Measurements from ENCODE around the gene SYT15.
"Not testable (repeated sequence)": the region's sequence is repeated elsewhere in the genome, so short reads cannot be mapped to it uniquely, and the experiment has no call there.

The SYT15 gene

DNA sequence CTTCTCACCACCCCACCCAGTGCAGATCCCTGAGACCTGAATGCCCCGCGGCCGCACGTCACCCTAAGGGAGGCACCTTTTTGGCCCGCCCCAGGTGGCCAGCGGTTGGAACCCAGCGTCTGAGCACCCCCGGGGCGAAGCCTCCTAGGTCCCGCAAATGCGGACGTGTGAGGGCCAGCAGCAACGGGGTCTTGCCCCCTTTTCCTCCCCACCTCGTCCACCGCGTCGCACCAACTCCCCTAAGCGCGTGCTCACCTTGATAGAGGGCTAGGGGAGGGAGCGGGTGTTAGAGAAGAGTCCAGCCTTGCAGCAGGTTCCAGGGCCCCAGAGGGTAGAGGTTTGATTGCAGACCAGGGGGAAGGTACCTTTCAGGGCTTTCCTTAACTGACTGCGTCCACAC, 450 bp downstream of the SYT15 start:
- DNase-seq; H3K4me3 ChIP-seq (ENCODE audit: low read depth, low read length); H3K36me3 ChIP-seq (replicated peaks); H3K27me3 ChIP-seq (replicated peaks); H3K27ac ChIP-seq; in situ Hi-C loops (cut with HindIII; ENCODE audit: low pct_ligation_motif_present, low sequenced_read_pairs): not testable (repeated sequence)

DNA sequence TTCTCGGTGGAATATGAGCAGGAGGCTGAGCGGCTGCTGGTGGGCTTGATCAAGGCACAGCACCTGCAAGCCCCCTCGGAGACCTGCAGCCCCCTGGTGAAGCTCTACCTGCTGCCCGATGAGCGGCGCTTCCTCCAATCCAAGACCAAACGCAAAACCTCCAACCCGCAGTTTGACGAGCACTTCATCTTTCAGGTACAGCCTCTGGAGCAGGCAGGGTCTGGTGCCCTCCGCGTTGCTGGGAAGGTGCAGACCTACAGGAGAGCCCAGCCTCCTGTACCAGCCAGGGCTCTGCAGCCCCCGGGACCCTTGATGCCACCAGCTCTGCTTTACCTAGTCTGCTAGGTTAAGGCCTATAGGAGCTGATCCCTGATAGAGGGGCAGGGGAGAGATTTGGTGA, 3.1 kb downstream of the SYT15 start:
- H3K27me3 ChIP-seq (replicated peaks); H3K27ac ChIP-seq; DNase-seq; in situ Hi-C loops (cut with HindIII; ENCODE audit: low pct_ligation_motif_present, low sequenced_read_pairs); H3K4me3 ChIP-seq (ENCODE audit: low read depth, low read length); H3K36me3 ChIP-seq (replicated peaks): not testable (repeated sequence)

DNA sequence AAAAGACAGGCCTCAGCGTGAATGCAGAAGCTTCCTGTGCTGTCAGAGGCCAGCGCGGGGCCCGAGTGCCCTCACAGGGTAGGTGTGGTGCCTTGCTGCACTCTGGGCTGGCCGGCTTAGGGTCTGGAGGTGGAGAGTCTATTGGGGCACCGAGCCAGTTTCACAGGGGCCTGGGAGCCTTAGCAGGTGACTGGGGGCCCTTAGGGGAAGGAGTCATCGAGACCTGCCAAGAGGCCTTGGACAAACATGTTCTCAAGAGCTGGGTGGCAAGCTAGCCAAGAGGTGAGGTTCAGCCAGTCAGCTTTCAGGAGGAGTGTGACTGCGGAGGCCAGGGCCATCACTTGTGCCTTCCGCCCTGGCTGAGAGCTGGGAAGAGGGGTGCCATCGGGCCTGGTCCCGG, 3.6 kb downstream of the SYT15 start:
- DNase-seq; H3K36me3 ChIP-seq (replicated peaks); H3K27ac ChIP-seq; H3K4me3 ChIP-seq (ENCODE audit: low read depth, low read length); H3K27me3 ChIP-seq (replicated peaks); in situ Hi-C loops (cut with HindIII; ENCODE audit: low pct_ligation_motif_present, low sequenced_read_pairs): not testable (repeated sequence)

DNA sequence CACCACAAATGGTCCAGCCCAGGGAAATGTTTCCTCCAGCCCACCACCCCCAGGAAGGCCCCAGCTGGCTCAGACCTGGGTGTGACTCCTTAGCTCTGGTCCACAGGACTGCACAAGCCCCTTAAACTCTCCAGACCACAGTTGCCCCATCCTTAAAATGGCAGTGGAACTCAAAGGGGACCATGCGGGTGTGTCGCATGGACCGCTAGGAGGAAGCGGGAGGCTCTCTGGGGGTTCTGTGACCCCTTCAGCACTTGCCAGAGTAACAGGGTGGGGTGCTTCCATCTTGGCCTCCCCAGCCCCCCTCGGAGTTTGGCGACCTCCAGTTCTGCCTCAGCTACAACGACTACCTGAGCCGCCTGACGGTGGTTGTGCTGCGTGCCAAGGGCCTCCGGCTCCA, 5.3 kb downstream of the SYT15 start:
- H3K27me3 ChIP-seq (replicated peaks); H3K36me3 ChIP-seq (replicated peaks); H3K4me3 ChIP-seq (ENCODE audit: low read depth, low read length); in situ Hi-C loops (cut with HindIII; ENCODE audit: low pct_ligation_motif_present, low sequenced_read_pairs); DNase-seq; H3K27ac ChIP-seq: not testable (repeated sequence)

DNA sequence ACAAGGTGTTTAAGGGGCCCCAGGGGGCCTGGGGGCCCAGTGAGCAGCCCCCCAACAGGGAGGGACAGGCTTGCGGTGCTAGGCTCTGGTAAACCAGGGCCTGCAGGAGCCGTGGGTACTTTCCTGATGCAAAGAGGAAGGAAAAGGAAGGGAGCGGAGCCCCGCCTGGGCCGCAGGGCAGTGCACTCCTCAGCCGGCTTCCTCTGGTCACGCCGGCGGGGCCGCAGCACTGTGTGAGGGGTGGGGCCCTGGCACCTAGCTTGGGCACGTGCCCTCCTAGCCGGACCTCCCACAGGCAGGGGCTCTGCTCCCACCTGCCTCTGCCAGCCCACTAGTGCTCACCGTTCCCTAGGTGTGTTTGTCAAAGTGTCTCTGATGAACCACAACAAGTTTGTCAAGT, 6.3 kb downstream of the SYT15 start:
- H3K36me3 ChIP-seq (replicated peaks); H3K4me3 ChIP-seq (ENCODE audit: low read depth, low read length); DNase-seq; H3K27ac ChIP-seq; in situ Hi-C loops (cut with HindIII; ENCODE audit: low pct_ligation_motif_present, low sequenced_read_pairs); H3K27me3 ChIP-seq (replicated peaks): not testable (repeated sequence)

DNA sequence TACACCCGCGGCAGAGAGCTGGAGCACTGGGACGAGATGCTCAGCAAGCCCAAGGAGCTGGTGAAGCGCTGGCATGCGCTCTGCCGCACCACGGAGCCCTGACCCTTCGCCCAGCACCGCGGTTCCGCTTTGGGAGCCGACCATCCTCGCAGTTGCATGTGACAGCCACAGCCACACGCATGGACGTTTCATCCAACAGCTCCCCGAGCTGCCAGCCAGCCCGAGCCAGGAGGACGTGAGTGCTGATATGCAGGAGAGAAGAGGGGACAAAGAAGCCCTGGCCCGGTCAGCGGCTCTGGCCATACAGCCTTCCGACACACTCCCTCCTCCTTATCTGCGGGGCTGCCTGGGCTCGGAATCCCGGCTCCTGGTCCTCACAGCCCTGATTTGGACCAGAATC, 8.6 kb downstream of the SYT15 start:
- H3K4me3 ChIP-seq (ENCODE audit: low read depth, low read length); H3K27ac ChIP-seq; H3K36me3 ChIP-seq (replicated peaks); DNase-seq; in situ Hi-C loops (cut with HindIII; ENCODE audit: low pct_ligation_motif_present, low sequenced_read_pairs); H3K27me3 ChIP-seq (replicated peaks): not testable (repeated sequence)

DNA sequence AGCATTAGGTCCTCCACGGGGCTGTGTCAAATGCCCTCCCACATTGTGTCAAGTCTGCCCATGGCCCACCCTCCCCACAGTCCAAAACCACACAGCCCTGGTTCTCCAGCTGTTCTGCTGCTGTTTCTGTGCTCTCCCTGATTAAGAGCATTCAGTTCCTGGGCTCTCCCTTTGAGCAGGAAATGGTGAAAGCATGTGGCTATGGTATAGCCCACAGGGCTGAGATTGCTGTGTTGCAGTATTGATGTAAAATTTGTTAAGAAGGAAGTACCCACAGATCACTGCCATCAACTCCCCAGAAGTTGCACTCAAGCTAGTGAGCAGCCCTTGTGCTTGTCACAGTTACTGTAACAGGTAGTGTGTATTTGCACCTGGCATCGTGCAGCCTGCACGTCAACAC, 9.3 kb downstream of the SYT15 start:
- H3K27ac ChIP-seq; in situ Hi-C loops (cut with HindIII; ENCODE audit: low pct_ligation_motif_present, low sequenced_read_pairs): not testable (repeated sequence)

DNA sequence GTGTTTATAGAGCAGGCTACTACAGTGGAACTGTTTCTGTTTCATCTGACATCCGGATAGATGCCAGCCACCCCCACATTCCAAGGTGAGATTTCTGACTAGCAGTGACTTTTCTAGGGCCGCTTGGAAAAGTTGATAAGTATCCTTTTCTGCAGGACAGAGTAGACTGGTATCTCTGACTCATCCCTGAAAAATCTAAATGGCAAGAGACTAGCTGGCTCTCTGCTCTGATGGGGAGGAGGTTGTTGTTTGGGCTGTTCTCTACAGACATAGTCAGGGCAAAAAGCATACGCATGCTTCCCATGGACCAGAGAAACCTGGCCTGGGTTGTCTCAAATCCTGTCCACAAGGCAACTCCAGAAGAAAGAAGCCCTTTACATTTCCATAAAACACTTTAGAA, 10.7 kb downstream of the SYT15 start:
- H3K27ac ChIP-seq; H3K36me3 ChIP-seq (replicated peaks); H3K4me3 ChIP-seq (ENCODE audit: low read depth, low read length); in situ Hi-C loops (cut with HindIII; ENCODE audit: low pct_ligation_motif_present, low sequenced_read_pairs); H3K27me3 ChIP-seq (replicated peaks); DNase-seq: not testable (repeated sequence)

More for the DNA sequence above, 9.3 kb downstream of the SYT15 start:
- not testable (repeated sequence) for H3K36me3 ChIP-seq (replicated peaks); H3K4me3 ChIP-seq (ENCODE audit: low read depth, low read length); DNase-seq; H3K27me3 ChIP-seq (replicated peaks)

DNA sequence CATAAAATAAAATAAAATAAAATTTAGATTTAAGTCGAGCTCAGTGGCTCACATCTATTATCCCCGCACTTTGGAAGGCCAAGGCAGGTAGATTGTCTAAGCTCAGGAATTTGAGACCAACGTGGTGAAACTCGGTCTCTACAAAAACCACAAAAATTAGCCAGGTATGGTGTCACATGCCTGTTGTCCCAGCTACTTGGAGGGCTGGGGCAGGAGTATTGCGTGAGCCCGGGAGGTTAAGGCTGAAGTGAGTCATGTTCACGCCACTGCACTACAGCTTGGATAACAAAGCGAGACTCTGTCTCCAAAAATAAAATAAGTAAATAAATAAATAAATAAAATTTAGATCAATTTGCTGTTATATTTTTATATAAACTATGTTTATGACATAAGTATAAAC, 12.1 kb downstream of the SYT15 start:
- in situ Hi-C loops (cut with HindIII; ENCODE audit: low pct_ligation_motif_present, low sequenced_read_pairs); H3K4me3 ChIP-seq (ENCODE audit: low read depth, low read length); H3K27me3 ChIP-seq (replicated peaks); H3K27ac ChIP-seq; H3K36me3 ChIP-seq (replicated peaks); DNase-seq: not testable (repeated sequence)

DNA sequence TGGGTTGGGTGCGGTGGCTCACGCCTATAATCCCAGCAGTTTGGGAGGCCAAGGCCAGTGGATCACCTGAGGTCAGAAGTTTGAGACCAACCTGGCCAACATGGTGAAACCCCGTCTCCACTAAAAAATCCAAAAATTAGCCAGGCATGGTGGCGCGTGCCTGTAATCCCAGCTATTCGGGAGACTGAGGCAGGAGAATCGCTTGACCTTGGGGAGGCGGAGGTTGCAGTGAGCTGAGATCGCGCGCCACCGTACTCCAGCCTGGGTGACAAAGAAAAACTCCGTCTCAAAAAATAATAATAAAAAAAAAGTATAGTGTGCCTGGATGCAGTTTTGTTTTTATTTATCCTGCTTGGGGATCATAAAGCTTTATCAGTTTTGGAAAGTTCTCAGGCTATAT, 14.4 kb downstream of the SYT15 start:
- DNase-seq; H3K36me3 ChIP-seq (replicated peaks); H3K27me3 ChIP-seq (replicated peaks); H3K4me3 ChIP-seq (ENCODE audit: low read depth, low read length); H3K27ac ChIP-seq; in situ Hi-C loops (cut with HindIII; ENCODE audit: low pct_ligation_motif_present, low sequenced_read_pairs): not testable (repeated sequence)

DNA sequence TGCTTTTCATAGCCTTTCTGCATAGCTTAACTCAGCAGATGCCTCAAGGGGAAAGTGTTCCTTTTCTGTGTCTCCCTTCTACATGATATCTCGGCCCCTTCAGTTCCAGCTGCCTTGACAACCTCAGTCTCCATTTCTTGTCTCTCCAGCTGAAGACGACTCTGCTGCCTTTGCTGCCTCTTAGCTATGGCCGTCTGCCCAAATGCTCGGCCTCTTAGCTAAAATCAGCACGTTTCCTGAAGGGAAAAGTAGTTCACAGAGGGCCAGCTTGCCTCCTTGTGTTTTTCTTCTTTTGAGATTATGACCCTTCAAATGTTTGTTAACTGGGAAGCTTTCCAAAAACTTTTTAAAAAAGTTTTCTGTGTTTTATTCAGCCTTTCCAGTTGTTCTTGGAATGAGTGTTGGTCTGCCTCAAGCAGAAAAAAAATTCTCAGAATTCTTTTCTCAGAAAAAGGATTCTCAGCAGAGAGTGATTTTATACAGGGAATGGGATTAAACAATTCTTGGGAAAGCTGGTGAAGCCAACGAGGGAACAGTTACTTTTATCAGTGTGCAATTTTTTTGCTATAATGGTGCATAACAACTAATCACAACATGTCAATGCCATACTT, 15.6 kb downstream of the SYT15 start:
- H3K36me3 ChIP-seq (replicated peaks); H3K27ac ChIP-seq; H3K4me3 ChIP-seq (ENCODE audit: low read depth, low read length); in situ Hi-C loops (cut with HindIII; ENCODE audit: low pct_ligation_motif_present, low sequenced_read_pairs); DNase-seq; H3K27me3 ChIP-seq (replicated peaks): not testable (repeated sequence)

DNA sequence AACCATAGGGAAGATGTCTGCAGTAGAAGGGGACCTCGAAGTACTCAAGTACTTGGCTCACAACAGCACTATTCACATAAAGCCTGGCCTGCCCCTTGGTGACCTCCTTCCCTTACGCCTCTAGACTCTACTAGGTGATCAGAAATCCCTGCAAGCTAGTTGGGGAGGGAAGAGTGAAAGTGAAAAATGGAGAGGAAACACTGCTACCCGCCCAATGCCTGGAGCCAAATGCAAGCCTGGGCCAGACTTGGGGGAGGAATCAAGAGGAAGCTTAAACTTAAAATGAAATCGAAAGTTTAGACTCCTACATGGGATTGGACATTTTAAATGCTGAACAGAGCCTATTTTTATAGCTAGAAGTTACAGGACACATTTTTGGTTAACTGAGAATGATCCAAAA, 17.6 kb downstream of the SYT15 start:
- H3K27me3 ChIP-seq (replicated peaks); in situ Hi-C loops (cut with HindIII; ENCODE audit: low pct_ligation_motif_present, low sequenced_read_pairs); H3K27ac ChIP-seq; H3K4me3 ChIP-seq (ENCODE audit: low read depth, low read length); H3K36me3 ChIP-seq (replicated peaks); DNase-seq: not testable (repeated sequence)

DNA sequence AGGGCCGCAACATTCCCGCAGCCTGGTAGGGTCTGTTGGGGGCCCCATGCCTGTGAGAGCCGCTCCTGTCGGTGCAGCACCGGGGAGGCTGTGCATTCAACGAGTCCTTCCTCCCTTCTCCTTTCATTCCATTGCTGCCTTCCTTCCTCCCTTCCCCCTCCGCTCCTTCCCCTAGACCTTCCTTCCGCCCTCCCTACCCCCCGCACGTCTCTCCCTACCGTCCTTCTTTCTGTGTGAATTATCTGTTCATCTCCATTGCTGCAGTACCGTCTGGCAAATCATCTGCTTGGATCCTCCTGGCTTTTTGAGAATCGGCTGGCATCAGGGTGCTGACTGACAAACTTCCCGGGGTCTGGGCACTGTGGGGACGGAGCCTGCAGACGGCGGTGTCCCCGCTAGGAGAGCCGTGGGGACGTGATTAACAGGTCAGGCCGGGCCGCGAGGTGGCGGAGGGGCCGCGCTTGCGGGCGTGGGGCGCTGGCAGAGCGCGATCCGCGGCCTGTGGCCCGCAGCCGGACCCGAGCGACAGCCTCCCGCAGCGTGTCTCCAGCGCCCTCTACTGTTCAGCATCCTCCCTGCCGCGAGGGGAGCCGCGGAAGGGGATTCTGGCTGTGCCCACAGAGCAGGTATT, 18.8 kb downstream of the SYT15 start:
- peak; percentile 30 for DNase-seq

DNA sequence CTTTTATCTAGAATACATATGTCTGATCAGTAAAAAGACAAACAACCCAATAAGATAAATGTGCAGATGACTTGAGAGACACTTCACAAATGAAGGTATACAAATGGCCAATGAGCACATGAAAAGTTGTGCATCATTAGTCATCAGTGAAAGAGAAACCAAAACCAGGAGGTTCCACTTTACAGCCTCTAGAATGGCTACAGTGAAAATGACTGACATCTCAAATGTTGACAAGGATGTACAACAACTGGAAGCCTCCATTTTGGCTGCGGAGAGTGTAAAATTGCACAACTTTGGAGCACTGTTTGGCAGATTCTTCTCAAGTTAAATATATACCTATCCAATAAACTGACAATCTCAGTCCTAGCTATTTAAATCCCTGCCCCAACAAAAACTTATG, 21.6 kb downstream of the SYT15 start:
- H3K4me3 ChIP-seq (ENCODE audit: low read depth, low read length); in situ Hi-C loops (cut with HindIII; ENCODE audit: low pct_ligation_motif_present, low sequenced_read_pairs); H3K27ac ChIP-seq; DNase-seq; H3K27me3 ChIP-seq (replicated peaks); H3K36me3 ChIP-seq (replicated peaks): not testable (repeated sequence)

More for the DNA sequence above, 18.8 kb downstream of the SYT15 start:
- H3K27ac ChIP-seq; H3K27me3 ChIP-seq (replicated peaks); H3K36me3 ChIP-seq (replicated peaks); in situ Hi-C loops (cut with HindIII; ENCODE audit: low pct_ligation_motif_present, low sequenced_read_pairs): not testable (repeated sequence)
- H3K4me3 ChIP-seq (ENCODE audit: low read depth, low read length) = peak overlapping the region; percentile 39

DNA sequence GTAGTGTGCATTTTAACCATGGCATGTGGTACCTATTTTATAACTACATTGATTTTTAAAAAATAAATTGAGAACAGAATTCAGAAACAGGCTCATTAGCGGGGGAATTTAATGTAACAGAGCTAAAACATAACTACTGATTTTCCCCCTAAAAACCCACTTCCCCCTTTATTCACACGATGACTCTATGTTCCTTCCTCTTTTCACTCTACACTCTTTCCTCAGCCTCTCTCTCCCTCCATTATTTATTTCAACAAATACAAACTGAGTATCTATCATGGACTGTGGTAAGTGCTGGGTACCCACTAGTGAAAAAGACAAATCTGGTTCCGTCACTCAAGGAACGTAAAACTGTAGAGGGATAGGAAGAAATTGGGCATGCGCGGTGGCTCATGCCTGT, 36.6 kb downstream of the SYT15 start:
- DNase-seq; H3K36me3 ChIP-seq (replicated peaks); H3K27ac ChIP-seq; H3K4me3 ChIP-seq (ENCODE audit: low read depth, low read length); H3K27me3 ChIP-seq (replicated peaks); in situ Hi-C loops (cut with HindIII; ENCODE audit: low pct_ligation_motif_present, low sequenced_read_pairs): not testable (repeated sequence)
